Transverse colon (tissue), 3 donors: Measurements from ENCODE around the gene BRAT1.

Experiments
- CTCF ChIP-seq, 5 experiments: fragments of 200-600 bp in 3 of 5; fragments of 450-650 bp in 2 of 5; sonication (generic) in 3 of 5; IDR thresholded peaks; 1 replicate in 2 of 5; 2 replicates in 3 of 5; pipeline ENCODE4 v1.5.1; 2016 to 2017; ENCODE audit warnings: antibody characterized with exemption in 5 of 5, inconsistent platforms in 3 of 5, mild to moderate bottlenecking in 2 of 5, moderate library complexity in 1 of 5
- EP300 ChIP-seq: sonication (generic); formaldehyde crosslinking; IDR thresholded peaks from one replicate; pipeline ENCODE4 v1.6.1; 2017; ENCODE audit warnings: antibody characterized with exemption, low read depth
- POLR2A ChIP-seq: fragments of 450-650 bp; IDR thresholded peaks from one replicate; pipeline ENCODE4 v1.6.1; 2016; ENCODE audit warnings: antibody characterized with exemption, mild to moderate bottlenecking, moderate library complexity

GRCh38 chr7:2512713-2513112 lies 42.6 kb downstream of the BRAT1 start:
- TF ChIP-seq CTCF (IDR thresholded peaks at IDR 0.05) (no peak), EP300 (no peak), POLR2A (no peak)
